HCT116 (cell line): ENCODE results near the gene PRKCZ. TPM values are rescaled to one million over a fixed set of nuclear protein-coding genes. Genes with fewer than 3 reads are reported as not detected.

Experiments used
- ATAC-seq: fragments of 200-7000 bp; cut with Tn5 transposase; 2 replicates; pipeline ENCODE4 v1.9.1; 2020; ENCODE audit warnings: mild to moderate bottlenecking, moderate library complexity
- BruUV-seq: library from RNA; stranded (reverse); fragments of 400-500 nt; replicated peaks from 2 replicates; lab custom pipeline; 2021; lab: Mats Ljungman, UMichigan
- CTCF ChIA-PET: fragments of 300-600 bp; sonication (Branson Sonifier 250); formaldehyde crosslinking; loops from one replicate; lab custom pipeline; 2021; ENCODE audit warnings: antibody characterized with exemption; lab: Charles Lee
- POLR2A ChIA-PET: fragments of 300-600, 350-600 bp; sonication (Branson Sonifier 250); formaldehyde crosslinking; loops from one replicate; lab custom pipeline; 2021; ENCODE audit warnings: antibody characterized with exemption; lab: Charles Lee
- RAD21 ChIA-PET, 2 experiments: fragments of 300-600 bp; sonication (Branson Sonifier 250); formaldehyde crosslinking; loops; one replicate each; lab custom pipeline; 2023; ENCODE audit warnings: low total read pairs in 2 of 2; ENCODE audit not compliant: uncharacterized antibody in 2 of 2, unreplicated experiment in 2 of 2, low non-redundant PET in 1 of 2; lab: Charles Lee
- DNase-seq: peaks from one replicate; pipeline ENCODE4 v3.0.0-alpha.2; 2010; ENCODE audit warnings: low read depth, low spot score
- H2AFZ ChIP-seq: fragments of 200-600 bp; shearing (Covaris generic), sonication (generic); 2 replicates; pipeline ENCODE4 v1.6.1; 2017; ENCODE audit warnings: low read depth, mixed run types, mixed read lengths, antibody characterized with exemption, low read length; ENCODE audit not compliant: poor library complexity, severe bottlenecking
- H3K27ac ChIP-seq: 2 replicates; pipeline ENCODE4 v1.5.1; 2012; ENCODE audit warnings: low read depth, low read length
- H3K27me3 ChIP-seq: fragments of 200-600 bp; sonication (generic); 2 replicates; pipeline ENCODE4 v1.6.1; 2016; ENCODE audit warnings: mixed run types, low read length, mixed read lengths; ENCODE audit not compliant: insufficient read depth
- H3K36me3 ChIP-seq, 2 experiments: fragments of 200-500 bp in 1 of 2; fragments of 200-600 bp in 1 of 2; sonication (Bioruptor generic) in 1 of 2; sonication (generic) in 1 of 2; 2 replicates each; pipeline versions ENCODE4 v1.5.1 to v1.6.1; 2014 to 2016; ENCODE audit warnings: low read length in 2 of 2, inconsistent platforms in 1 of 2, mixed read lengths in 1 of 2, mixed run types in 1 of 2; ENCODE audit not compliant: insufficient read depth in 2 of 2, control insufficient read depth in 1 of 2
- H3K4me1 ChIP-seq, 2 experiments: fragments of 200-600 bp in 1 of 2; sonication (generic) in 1 of 2; 2 replicates each; pipeline versions ENCODE4 v1.5.1 to v1.6.1; 2012 to 2017; ENCODE audit warnings: low read length in 2 of 2, inconsistent platforms in 1 of 2, mild to moderate bottlenecking in 1 of 2, mixed read lengths in 1 of 2, mixed run types in 1 of 2, moderate library complexity in 1 of 2; ENCODE audit not compliant: insufficient read depth in 2 of 2, control insufficient read depth in 1 of 2
- H3K4me2 ChIP-seq: fragments of 200-600 bp; sonication (generic); 2 replicates; pipeline ENCODE4 v1.6.1; 2017; ENCODE audit warnings: mixed run types, low read length, mixed read lengths
- H3K4me3 ChIP-seq, 2 experiments: fragments of 200-600 bp in 1 of 2; sonication (generic) in 1 of 2; replicated peaks in 1 of 2; 2 replicates each; pipeline ENCODE4 v1.5.1; 2011 to 2016; ENCODE audit warnings: low read length in 2 of 2, control low read depth in 1 of 2, low read depth in 1 of 2, mild to moderate bottlenecking in 1 of 2, mixed read lengths in 1 of 2, mixed run types in 1 of 2
- H3K79me2 ChIP-seq: fragments of 200-600 bp; sonication (generic); 2 replicates; pipeline ENCODE4 v1.6.1; 2017; ENCODE audit warnings: mild to moderate bottlenecking, mixed run types, low read length, moderate library complexity, mixed read lengths; ENCODE audit not compliant: insufficient read depth
- H3K9ac ChIP-seq: fragments of 200-600 bp; sonication (generic); 2 replicates; pipeline ENCODE4 v1.6.1; 2016; ENCODE audit warnings: low read length, mixed read lengths
- H3K9me2 ChIP-seq: fragments of 200-600 bp; sonication (generic), shearing (Covaris generic); 2 replicates; pipeline ENCODE4 v1.6.1; 2017; ENCODE audit warnings: mixed run types, mild to moderate bottlenecking, moderate library complexity; ENCODE audit not compliant: insufficient read depth
- H3K9me3 ChIP-seq, 2 experiments: fragments of 200-500 bp in 1 of 2; fragments of 200-600 bp in 1 of 2; sonication (Bioruptor generic) in 1 of 2; sonication (generic) in 1 of 2; 2 replicates each; pipeline ENCODE4 v1.6.1; 2014 to 2017; ENCODE audit warnings: low read length in 2 of 2, mixed read lengths in 2 of 2, inconsistent platforms in 1 of 2, low read depth in 1 of 2, mild to moderate bottlenecking in 1 of 2, mixed run types in 1 of 2, moderate library complexity in 1 of 2; ENCODE audit not compliant: control insufficient read depth in 1 of 2, insufficient read depth in 1 of 2
- H4K20me1 ChIP-seq: fragments of 200-600 bp; sonication (generic), shearing (Covaris generic); 2 replicates; pipeline ENCODE4 v1.6.1; 2017; ENCODE audit warnings: mixed run types, mild to moderate bottlenecking, moderate library complexity; ENCODE audit not compliant: insufficient read depth
- ATF3 ChIP-seq: IDR thresholded peaks from 2 replicates; pipeline ENCODE4 v1.6.1; 2012
- CBX3 ChIP-seq: IDR thresholded peaks from 2 replicates; pipeline ENCODE4 v1.6.1; 2012; ENCODE audit warnings: low read depth
- CEBPB ChIP-seq: IDR thresholded peaks from 2 replicates; pipeline ENCODE4 v1.6.1; 2012; ENCODE audit warnings: low read depth
- JUND ChIP-seq: IDR thresholded peaks from 2 replicates; pipeline ENCODE4 v1.6.1; 2012
- POLR2AphosphoS5 ChIP-seq: IDR thresholded peaks from 2 replicates; pipeline ENCODE4 v1.6.1; 2011; ENCODE audit warnings: mild to moderate bottlenecking, low read depth, low read length, moderate library complexity
- TCF7L2 ChIP-seq: IDR thresholded peaks from 2 replicates; pipeline ENCODE4 v1.7.0; 2011; ENCODE audit warnings: borderline replicate concordance, inconsistent platforms; ENCODE audit not compliant: insufficient read depth, insufficient read length; ENCODE audit errors: extremely low read depth
- ZFX ChIP-seq: fragments of 450-650 bp; IDR thresholded peaks from 2 replicates; pipeline ENCODE4 v1.6.1; 2017
- intact Hi-C: fragments of 100-400 bp; cut with micrococcal nuclease; formaldehyde crosslinking; loops from 2 replicates; pipeline ENCODE4 v1.10.0; 2022
- total RNA-seq: library from RNA; stranded (reverse); gene quantifications from one replicate; pipeline ENCODE4 v1.2.1, GENCODE V29; 2021; ENCODE audit not compliant: unreplicated experiment

Gene PRKCZ
- total RNA-seq, 1 experiment from 2014 or later, result 46.8 TPM

GRCh38 chr1:2022063-2022770 is 28.0 kb upstream of the PRKCZ start:
- POLR2A ChIA-PET, result no interaction called here
- H3K79me2 ChIP-seq, result no peaks in the 10 kb centered on the region
- peaks cover 3 to 10% of the 10 kb centered on the region in 2 experiments; a peak in 2 of 4 replicates for H3K4me1 ChIP-seq
- H3K4me2 ChIP-seq, result no peak overlapping the region
- BruUV-seq, result no TSS peak
- RAD21 ChIA-PET, result no interaction called here
- H3K36me3 ChIP-seq, result no peaks in the 10 kb centered on the region
- intact Hi-C loops, result no loop called here
- H3K27ac ChIP-seq, result no peak overlapping the region
- no peak overlapping the region for H3K9ac ChIP-seq
- H3K9me3 ChIP-seq, result no peaks in the 10 kb centered on the region
- no peaks in the 10 kb centered on the region for H3K27me3 ChIP-seq
- TF ChIP-seq CEBPB, result no peak
- no peak for TF ChIP-seq ZFX
- no peak for TF ChIP-seq TCF7L2
- DNase-seq (no peak), ATAC-seq (no peak)
- H4K20me1 ChIP-seq, result no peaks in the 10 kb centered on the region
- H3K4me3 ChIP-seq, result no peak overlapping the region
- H2AFZ ChIP-seq, result no peak overlapping the region
- H3K9me2 ChIP-seq, result no peaks in the 10 kb centered on the region
- CTCF ChIA-PET, result no interaction called here

- DNase-seq, result no peak
Measured at GRCh38 chr1:2023187-2023586, 27.0 kb upstream of the PRKCZ start.

More at GRCh38 chr1:2023187-2023586, 27.0 kb upstream of the PRKCZ start:
- H3K9me3 ChIP-seq, result no peaks in the 10 kb centered on the region
- H3K4me3 ChIP-seq, result no peak overlapping the region
- H3K9ac ChIP-seq, result no peak overlapping the region
- ChIA-PET RAD21 (no interaction called here), POLR2A (no interaction called here), CTCF (no interaction called here)
- TF ChIP-seq CEBPB, result no peak
- no peak for TF ChIP-seq CBX3
- TF ChIP-seq ZFX, result no peak
- no peak for TF ChIP-seq ATF3
- no peak for TF ChIP-seq JUND
- TF ChIP-seq POLR2AphosphoS5, result no peak
- H2AFZ ChIP-seq, result no peak overlapping the region
- H3K4me1 ChIP-seq, result peaks cover 3 to 10% of the 10 kb centered on the region in 2 experiments; a peak in 2 of 4 replicates
- no peaks in the 10 kb centered on the region for H3K27me3 ChIP-seq
- H3K9me2 ChIP-seq, result no peaks in the 10 kb centered on the region
- no peak overlapping the region for H3K4me2 ChIP-seq
- H3K79me2 ChIP-seq, result no peaks in the 10 kb centered on the region
- intact Hi-C loops, result no loop called here
- H3K36me3 ChIP-seq, result no peaks in the 10 kb centered on the region
- no peak for ATAC-seq
- no peaks in the 10 kb centered on the region for H4K20me1 ChIP-seq
- no TSS peak for BruUV-seq
- H3K27ac ChIP-seq, result no peak overlapping the region
